Neural cell (in vitro differentiated cells): Measurements from ENCODE around the gene RC3H1. TPM values are rescaled to one million over a fixed set of nuclear protein-coding genes. Genes with fewer than 3 reads are reported as not detected.

ENCODE experiments used
- H2AFZ ChIP-seq: fragments of 200-600, 300-800 bp; sonication (generic), shearing (Covaris generic); 2 replicates; pipeline ENCODE4 v1.6.0; 2014; ENCODE audit warnings: low read depth, mild to moderate bottlenecking, antibody characterized with exemption, low read length, moderate library complexity
- H3F3A ChIP-seq: fragments of 200-600 bp; shearing (Covaris generic); 2 replicates; pipeline ENCODE4 v1.6.1; 2016; ENCODE audit warnings: mild to moderate bottlenecking, moderate library complexity, mixed read lengths, antibody characterized with exemption, low read length; ENCODE audit not compliant: insufficient read depth, poor library complexity, severe bottlenecking
- H3K27ac ChIP-seq: fragments of 200-600, 300-800 bp; sonication (generic), shearing (Covaris generic); 2 replicates; pipeline ENCODE4 v1.5.1; 2014; ENCODE audit warnings: mild to moderate bottlenecking, low read length, moderate library complexity
- H3K27me3 ChIP-seq: fragments of 300-800, 200-600 bp; sonication (generic), shearing (Covaris generic); 2 replicates; pipeline ENCODE4 v1.6.0; 2014; ENCODE audit warnings: mild to moderate bottlenecking, low read depth, low read length, moderate library complexity; ENCODE audit not compliant: insufficient read depth
- H3K36me3 ChIP-seq: fragments of 300-800, 200-600 bp; sonication (generic), shearing (Covaris generic); 2 replicates; pipeline ENCODE4 v1.5.1; 2014; ENCODE audit warnings: mild to moderate bottlenecking, antibody characterized with exemption, low read length, moderate library complexity; ENCODE audit not compliant: insufficient read depth
- H3K4me2 ChIP-seq: fragments of 300-800, 200-600 bp; sonication (generic), shearing (Covaris generic); 2 replicates; pipeline ENCODE4 v1.6.0; 2014; ENCODE audit warnings: mild to moderate bottlenecking, low read length
- H3K4me3 ChIP-seq: fragments of 300-800, 200-600 bp; sonication (generic), shearing (Covaris generic); 2 replicates; pipeline ENCODE4 v1.5.1; 2014; ENCODE audit warnings: mild to moderate bottlenecking, low read length, moderate library complexity
- H3K79me2 ChIP-seq: fragments of 200-600 bp; shearing (Covaris generic); replicated peaks from 2 replicates; pipeline ENCODE4 v1.6.0; 2014; ENCODE audit warnings: mild to moderate bottlenecking, low read length, moderate library complexity; ENCODE audit not compliant: insufficient read depth
- H3K9ac ChIP-seq: fragments of 300-800, 200-600 bp; sonication (generic), shearing (Covaris generic); 2 replicates; pipeline ENCODE4 v1.6.1; 2016; ENCODE audit warnings: mild to moderate bottlenecking, low read length, mixed read lengths
- H3K9me2 ChIP-seq: fragments of 200-600 bp; shearing (Covaris generic); 2 replicates; pipeline ENCODE4 v1.6.1; 2016; ENCODE audit warnings: mild to moderate bottlenecking, low read length, mixed read lengths; ENCODE audit not compliant: insufficient read depth
- H3K9me3 ChIP-seq: fragments of 200-600, 300-800 bp; sonication (generic), shearing (Covaris generic); 2 replicates; pipeline ENCODE4 v1.6.1; 2016; ENCODE audit warnings: mild to moderate bottlenecking, mixed run types, low read length, moderate library complexity, mixed read lengths
- H4K20me1 ChIP-seq: fragments of 200-600 bp; shearing (Covaris generic); 2 replicates; pipeline ENCODE4 v1.6.1; 2016; ENCODE audit warnings: mild to moderate bottlenecking, mixed run types; ENCODE audit not compliant: insufficient read depth
- EP300 ChIP-seq: fragments of 450-650 bp; conservative IDR thresholded peaks from 2 replicates; pipeline ENCODE4 v1.6.1; 2014; ENCODE audit warnings: antibody characterized with exemption, mild to moderate bottlenecking, moderate library complexity; ENCODE audit not compliant: poor library complexity, severe bottlenecking
- EZH2 ChIP-seq: fragments of 200-600, 300-800 bp; shearing (Covaris generic), sonication (generic); IDR thresholded peaks from 2 replicates; pipeline ENCODE4 v1.6.1; 2014; ENCODE audit warnings: antibody characterized with exemption, low read length, borderline replicate concordance, mild to moderate bottlenecking; ENCODE audit not compliant: insufficient read depth, poor library complexity, severe bottlenecking
- MXI1 ChIP-seq: fragments of 450-650 bp; conservative IDR thresholded peaks from 2 replicates; pipeline ENCODE4 v1.6.1; 2014; ENCODE audit warnings: antibody characterized with exemption, mild to moderate bottlenecking; ENCODE audit not compliant: poor library complexity, severe bottlenecking
- POLR2AphosphoS5 ChIP-seq: IDR thresholded peaks from 2 replicates; pipeline ENCODE4 v1.6.1; 2012
- RAD21 ChIP-seq: fragments of 450-650 bp; conservative IDR thresholded peaks from 2 replicates; pipeline ENCODE4 v1.6.1; 2014; ENCODE audit warnings: antibody characterized with exemption, mild to moderate bottlenecking, moderate library complexity
- SMC3 ChIP-seq: fragments of 450-650 bp; conservative IDR thresholded peaks from 2 replicates; pipeline ENCODE4 v1.6.1; 2014; ENCODE audit warnings: antibody characterized with exemption, mild to moderate bottlenecking, moderate library complexity; ENCODE audit not compliant: poor library complexity
- TAF1 ChIP-seq: IDR thresholded peaks from 2 replicates; pipeline ENCODE4 v1.6.1; 2012; ENCODE audit warnings: low read depth
- polyA plus RNA-seq: library from polyadenylated mRNA; depleted of rRNA; stranded (reverse); fragments of >200 nt; gene quantifications from 2 replicates; pipeline ENCODE4 v1.2.3, GENCODE V29; 2014
- TF ChIP-seq, protein P1 (sequence below): fragments of 450-650 bp; IDR thresholded peaks from 2 replicates; pipeline ENCODE4 v1.5.1; 2014; ENCODE audit warnings: antibody characterized with exemption, mild to moderate bottlenecking, moderate library complexity; ENCODE audit not compliant: poor library complexity, severe bottlenecking
- TF ChIP-seq, protein P2 (sequence below): IDR thresholded peaks from 2 replicates; pipeline ENCODE4 v1.6.1; 2012; ENCODE audit warnings: borderline replicate concordance

Gene RC3H1
- polyA plus RNA-seq, 1 donor from 2014 or later: 12.8 TPM

DNA sequence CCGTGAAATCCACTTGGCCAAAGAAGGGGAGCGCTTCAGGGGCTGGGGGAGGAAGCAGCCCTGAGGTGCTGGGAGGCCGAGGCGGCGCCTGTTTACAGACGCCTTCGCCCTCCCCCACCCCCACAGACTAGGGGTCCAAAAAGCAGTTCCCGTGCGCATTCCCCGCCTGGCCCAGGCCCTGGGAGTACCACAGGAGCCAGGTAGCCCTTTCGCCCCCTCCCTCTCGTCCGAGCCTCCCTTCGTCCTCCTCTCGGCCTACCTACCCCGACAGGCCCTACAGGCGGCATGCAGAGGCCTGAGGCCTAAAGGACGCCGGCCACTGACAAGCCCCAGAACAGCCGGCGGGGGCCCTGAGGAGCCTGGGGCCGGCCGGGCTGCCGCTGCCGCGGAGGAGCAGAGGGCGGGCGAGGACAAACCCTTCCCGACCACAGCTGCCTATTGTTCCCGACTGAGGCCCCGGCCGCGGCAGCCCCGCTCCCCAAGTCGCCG is 522 bp downstream of the RC3H1 start:
- no peak for TF ChIP-seq SMC3
- TF ChIP-seq MXI1: no peak
- TF ChIP-seq, protein P1, sequence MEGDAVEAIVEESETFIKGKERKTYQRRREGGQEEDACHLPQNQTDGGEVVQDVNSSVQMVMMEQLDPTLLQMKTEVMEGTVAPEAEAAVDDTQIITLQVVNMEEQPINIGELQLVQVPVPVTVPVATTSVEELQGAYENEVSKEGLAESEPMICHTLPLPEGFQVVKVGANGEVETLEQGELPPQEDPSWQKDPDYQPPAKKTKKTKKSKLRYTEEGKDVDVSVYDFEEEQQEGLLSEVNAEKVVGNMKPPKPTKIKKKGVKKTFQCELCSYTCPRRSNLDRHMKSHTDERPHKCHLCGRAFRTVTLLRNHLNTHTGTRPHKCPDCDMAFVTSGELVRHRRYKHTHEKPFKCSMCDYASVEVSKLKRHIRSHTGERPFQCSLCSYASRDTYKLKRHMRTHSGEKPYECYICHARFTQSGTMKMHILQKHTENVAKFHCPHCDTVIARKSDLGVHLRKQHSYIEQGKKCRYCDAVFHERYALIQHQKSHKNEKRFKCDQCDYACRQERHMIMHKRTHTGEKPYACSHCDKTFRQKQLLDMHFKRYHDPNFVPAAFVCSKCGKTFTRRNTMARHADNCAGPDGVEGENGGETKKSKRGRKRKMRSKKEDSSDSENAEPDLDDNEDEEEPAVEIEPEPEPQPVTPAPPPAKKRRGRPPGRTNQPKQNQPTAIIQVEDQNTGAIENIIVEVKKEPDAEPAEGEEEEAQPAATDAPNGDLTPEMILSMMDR: no peak
- peak; percentile 14 for TF ChIP-seq TAF1
- TF ChIP-seq POLR2AphosphoS5: no peak
- TF ChIP-seq, protein P2, sequence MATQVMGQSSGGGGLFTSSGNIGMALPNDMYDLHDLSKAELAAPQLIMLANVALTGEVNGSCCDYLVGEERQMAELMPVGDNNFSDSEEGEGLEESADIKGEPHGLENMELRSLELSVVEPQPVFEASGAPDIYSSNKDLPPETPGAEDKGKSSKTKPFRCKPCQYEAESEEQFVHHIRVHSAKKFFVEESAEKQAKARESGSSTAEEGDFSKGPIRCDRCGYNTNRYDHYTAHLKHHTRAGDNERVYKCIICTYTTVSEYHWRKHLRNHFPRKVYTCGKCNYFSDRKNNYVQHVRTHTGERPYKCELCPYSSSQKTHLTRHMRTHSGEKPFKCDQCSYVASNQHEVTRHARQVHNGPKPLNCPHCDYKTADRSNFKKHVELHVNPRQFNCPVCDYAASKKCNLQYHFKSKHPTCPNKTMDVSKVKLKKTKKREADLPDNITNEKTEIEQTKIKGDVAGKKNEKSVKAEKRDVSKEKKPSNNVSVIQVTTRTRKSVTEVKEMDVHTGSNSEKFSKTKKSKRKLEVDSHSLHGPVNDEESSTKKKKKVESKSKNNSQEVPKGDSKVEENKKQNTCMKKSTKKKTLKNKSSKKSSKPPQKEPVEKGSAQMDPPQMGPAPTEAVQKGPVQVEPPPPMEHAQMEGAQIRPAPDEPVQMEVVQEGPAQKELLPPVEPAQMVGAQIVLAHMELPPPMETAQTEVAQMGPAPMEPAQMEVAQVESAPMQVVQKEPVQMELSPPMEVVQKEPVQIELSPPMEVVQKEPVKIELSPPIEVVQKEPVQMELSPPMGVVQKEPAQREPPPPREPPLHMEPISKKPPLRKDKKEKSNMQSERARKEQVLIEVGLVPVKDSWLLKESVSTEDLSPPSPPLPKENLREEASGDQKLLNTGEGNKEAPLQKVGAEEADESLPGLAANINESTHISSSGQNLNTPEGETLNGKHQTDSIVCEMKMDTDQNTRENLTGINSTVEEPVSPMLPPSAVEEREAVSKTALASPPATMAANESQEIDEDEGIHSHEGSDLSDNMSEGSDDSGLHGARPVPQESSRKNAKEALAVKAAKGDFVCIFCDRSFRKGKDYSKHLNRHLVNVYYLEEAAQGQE: peak; percentile 16
- H3F3A ChIP-seq: peaks cover 5% of the 10 kb centered on the region
- H3K79me2 ChIP-seq: peaks cover 51% of the 10 kb centered on the region
- peak overlapping the region; percentile 90 for H2AFZ ChIP-seq
- H3K27ac ChIP-seq: peak overlapping the region; percentile 81
- H3K4me2 ChIP-seq: peak overlapping the region; percentile 83
- no peaks in the 10 kb centered on the region for H3K27me3 ChIP-seq
- no peaks in the 10 kb centered on the region for H3K9me2 ChIP-seq
- H3K9ac ChIP-seq: peak overlapping the region; percentile 95
- H3K9me3 ChIP-seq: no peaks in the 10 kb centered on the region
- H3K4me3 ChIP-seq: peak overlapping the region; percentile 94
- H3K36me3 ChIP-seq: no peaks in the 10 kb centered on the region
- no peaks in the 10 kb centered on the region for H4K20me1 ChIP-seq

DNA sequence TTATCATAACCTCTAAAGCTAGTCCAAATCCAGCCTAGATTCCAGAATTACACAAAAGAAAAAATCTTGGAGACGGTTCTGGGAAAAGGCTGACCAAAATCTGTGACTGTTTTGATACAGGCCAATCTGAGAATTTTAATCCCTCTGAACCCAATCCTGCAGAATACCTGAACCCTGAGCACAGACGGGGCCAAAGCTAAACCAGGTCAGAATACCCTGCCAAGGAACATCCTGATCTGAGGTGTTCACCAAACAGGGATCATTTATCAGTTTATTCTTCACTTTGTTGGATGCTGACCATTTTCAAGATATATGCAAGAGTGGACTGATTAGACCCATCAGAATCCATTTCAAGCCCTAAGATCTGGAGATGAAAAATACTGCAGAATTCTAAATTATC is 3.6 kb downstream of the RC3H1 start:
- no peaks in the 10 kb centered on the region for H3K9me2 ChIP-seq
- H3K4me2 ChIP-seq: peak overlapping the region; percentile 76
- peaks cover 5% of the 10 kb centered on the region for H3F3A ChIP-seq
- peak overlapping the region; percentile 44 for H3K4me3 ChIP-seq
- no peaks in the 10 kb centered on the region for H4K20me1 ChIP-seq
- TF ChIP-seq TAF1 (no peak), RAD21 (no peak), EZH2 (no peak), MXI1 (no peak), SMC3 (no peak), POLR2AphosphoS5 (no peak), EP300 (no peak)
- TF ChIP-seq, protein P2: no peak
- TF ChIP-seq, protein P1: no peak
- no peak overlapping the region for H2AFZ ChIP-seq
- peaks cover 78% of the 10 kb centered on the region for H3K79me2 ChIP-seq
- no peaks in the 10 kb centered on the region for H3K9me3 ChIP-seq
- no peaks in the 10 kb centered on the region for H3K36me3 ChIP-seq
- no peak overlapping the region for H3K27ac ChIP-seq
- no peaks in the 10 kb centered on the region for H3K27me3 ChIP-seq
- no peak overlapping the region for H3K9ac ChIP-seq
